ENCODE data around the gene CHID1.

DNA sequence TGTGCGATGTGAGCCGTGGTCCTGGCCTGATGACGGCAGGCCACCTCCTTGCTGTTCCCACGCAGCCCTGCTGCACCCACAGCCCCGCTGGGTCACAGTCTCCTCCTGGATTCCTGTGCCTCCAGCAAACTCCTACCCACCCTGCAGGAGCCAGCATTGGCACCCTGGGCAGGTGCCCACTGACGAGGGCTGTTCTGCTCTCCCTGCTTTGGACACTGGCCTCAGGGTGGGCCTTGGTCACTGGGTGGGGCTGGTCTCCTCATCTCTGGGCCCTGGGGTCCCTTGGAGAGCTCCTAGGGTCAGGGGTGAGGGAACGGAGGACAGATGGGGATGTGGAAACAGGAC is 55.3 kb downstream of the CHID1 start:
- TF ChIP-seq CTCF (conservative IDR thresholded peaks at IDR 0.05; ENCODE audit: low read depth in 2 of 2) (no peak), REST (IDR thresholded peaks at IDR 0.05; ENCODE audit: unreplicated experiment) (no peak), EZH2 (IDR thresholded peaks at IDR 0.05; ENCODE audit: low read depth, unreplicated experiment) (no peak), CREB1 (CRISPR knock-in tag; IDR thresholded peaks at IDR 0.05; ENCODE audit: low read depth) (no peak), EZH2phosphoT487 (IDR thresholded peaks at IDR 0.05; ENCODE audit: unreplicated experiment) (no peak), POLR2AphosphoS5 (IDR thresholded peaks at IDR 0.05; ENCODE audit: low read depth) (no peak), ETS1 (IDR thresholded peaks at IDR 0.05) (no peak), JUNB (IDR thresholded peaks at IDR 0.05; ENCODE audit: unreplicated experiment) (no peak), NANOG (IDR thresholded peaks at IDR 0.05; ENCODE audit: borderline replicate concordance) (no peak), ZNF114 (CRISPR knock-in tag; IDR thresholded peaks at IDR 0.05) (no peak)

Data from GM23338 (cell line).